Measurements from ENCODE around the gene TMEM81.

TMEM81 gene

DNA sequence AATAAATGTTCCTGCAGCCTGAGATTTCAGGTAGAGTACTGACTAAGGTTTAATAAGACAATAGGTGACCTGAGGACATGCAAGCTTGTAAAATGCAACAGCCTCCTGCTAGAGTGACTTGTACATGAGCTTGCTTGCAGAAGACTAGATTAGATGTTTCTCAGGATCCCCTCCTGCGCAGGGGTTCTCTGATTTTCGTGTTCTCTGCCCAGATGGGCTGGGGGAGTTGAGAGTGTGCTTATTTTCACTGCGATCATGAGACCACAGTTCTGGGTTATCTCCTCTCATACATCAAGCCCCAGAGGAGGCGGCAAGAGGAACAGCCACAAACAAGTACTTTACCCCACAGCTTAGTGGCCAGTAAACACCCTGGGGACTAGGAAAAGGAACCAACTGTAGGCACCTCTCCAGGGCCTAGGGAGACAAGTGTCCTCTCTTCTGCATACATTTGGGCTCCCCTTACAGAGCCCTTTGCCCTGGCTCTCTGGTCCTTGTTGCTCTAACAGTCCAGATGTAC, 8.0 kb downstream of the TMEM81 start:
- no peak for DNase-seq

DNA sequence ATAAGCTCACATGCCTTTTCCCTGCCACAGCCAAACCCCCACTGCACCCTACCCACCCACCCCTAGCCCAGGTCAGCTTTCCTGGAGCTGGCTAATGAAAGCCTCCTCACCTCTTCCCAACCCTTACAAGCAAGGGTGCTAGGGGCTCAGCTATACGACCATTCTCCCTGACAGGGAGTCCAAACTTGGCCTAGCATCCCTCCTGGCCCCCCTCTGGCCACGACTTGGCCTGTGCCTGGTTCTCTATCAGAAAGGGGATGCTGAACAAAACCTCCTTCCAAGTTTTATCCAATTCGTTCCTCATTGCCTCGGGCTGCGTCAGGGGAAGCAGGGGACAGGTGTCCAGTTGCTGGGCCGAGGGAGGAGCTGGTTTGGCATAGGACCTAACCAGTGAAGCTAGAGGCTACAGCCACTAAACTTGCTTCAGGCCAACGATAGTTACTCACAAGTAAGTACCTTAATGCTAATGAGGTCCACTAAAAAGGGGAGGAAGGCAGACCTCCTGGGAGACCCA, 8.6 kb downstream of the TMEM81 start:
- no peak for DNase-seq

DNA sequence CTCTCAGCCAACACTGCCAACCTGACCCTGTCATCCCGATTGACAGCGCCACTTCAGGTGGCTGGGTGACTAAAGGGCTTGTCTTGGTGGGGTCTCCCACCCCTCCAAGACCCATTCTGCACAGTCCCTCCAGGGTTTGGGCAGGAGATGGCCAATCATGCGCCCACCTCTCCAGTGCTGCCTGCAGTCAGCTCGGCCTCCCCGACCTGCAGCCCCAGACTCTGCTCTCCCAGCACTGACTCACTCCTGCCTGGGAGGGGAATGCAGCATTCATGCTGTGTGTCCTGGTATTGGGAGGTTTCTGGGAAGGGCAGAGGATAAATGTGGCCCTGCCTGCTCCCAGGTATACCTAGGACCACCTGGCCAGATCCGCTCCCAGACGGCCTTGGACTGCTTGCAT, 9.7 kb downstream of the TMEM81 start:
- no peak for DNase-seq

DNA sequence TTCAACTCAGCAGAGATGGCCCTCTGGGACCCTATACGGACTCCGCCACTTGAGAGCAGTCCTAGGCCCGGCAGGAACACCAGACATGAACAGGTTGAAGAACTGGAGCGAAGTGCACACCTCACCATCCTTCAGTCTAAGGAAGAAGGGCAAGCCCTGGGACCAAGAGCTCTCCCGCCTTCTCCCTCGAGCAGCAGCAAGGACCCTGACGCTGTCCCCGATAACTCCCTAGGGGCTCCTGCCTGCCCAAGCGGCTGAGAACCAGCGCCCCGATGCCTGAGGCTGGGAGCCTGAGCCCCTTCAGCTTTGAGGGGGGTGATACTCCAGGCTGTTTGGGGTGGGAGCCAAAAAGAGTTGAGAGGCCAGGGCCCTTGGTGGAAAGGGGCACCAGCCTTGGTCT, 10.2 kb downstream of the TMEM81 start:
- no peak for DNase-seq

DNA sequence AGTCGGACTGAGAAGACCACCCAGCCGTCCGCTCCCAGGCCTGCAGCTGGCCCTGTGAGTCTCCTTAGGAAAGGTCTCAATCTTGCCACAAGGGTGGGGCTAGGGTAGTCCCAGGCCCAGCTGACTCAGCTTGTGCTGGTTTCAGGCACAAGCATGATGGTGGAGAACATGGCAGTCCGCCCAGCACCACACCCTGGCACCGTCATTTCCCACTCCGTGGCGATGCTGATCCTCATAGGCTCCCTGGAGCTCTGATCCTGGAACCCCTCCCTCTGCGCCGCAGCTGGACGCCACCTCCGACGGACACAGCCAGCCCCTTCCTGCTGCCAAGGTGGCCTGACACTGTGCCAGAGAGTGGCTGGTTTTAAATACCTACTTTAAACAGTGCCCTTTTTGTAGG, 10.7 kb downstream of the TMEM81 start:
- DNase-seq = no peak

DNA sequence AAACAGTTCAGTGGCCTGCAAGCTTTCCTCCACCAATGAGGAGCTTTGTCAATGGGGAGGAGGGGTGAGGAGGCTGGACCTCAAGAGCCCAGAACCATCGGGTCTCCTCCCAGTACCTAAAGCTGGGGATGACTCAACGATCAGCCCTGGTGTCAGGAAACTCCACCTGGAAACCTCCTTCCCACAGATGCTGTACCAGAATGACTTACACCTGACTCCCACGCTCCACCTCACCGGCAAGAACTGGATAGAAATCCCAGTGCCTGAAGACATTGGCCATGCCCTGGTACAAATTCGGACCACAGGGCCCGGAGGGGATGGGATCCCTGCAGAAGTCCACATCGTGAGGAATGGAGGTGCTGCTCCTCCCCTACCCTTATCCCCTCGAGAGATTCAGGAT, 11.4 kb downstream of the TMEM81 start:
- no peak for DNase-seq

DNA sequence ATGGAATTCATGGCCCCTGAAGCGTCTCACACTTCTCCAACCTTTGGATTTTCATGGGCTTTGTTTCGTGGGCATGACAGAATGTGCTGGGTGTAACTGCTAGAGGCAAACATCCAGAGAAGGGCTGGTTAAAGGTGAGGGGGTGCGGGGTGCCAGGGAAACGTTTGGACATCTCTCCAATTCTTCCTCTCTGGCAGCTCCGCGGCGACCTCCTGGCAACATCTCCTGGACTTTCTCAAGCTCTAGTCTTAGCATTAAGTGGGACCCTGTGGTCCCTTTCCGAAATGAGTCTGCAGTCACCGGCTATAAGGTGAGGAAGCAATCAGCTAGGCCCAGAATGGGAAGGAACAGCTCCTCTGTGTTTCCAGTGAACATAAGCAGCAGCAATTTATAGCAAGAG, 12.0 kb downstream of the TMEM81 start:
- DNase-seq = no peak

DNA sequence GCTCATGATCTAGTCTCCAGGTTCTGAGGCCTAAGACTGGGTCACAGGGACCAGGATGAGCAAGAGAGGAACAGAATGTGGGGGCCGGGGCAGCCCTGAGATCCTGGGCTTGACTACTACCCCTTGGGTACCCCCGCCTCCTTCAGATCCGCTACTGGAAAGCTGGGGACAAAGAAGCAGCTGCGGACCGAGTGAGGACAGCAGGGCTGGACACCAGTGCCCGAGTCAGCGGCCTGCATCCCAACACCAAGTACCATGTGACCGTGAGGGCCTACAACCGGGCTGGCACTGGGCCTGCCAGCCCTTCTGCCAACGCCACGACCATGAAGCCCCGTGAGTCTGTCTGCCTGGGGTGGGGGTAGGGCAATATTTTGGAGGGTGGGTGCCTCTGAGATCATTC, 12.5 kb downstream of the TMEM81 start:
- no peak for DNase-seq

DNA sequence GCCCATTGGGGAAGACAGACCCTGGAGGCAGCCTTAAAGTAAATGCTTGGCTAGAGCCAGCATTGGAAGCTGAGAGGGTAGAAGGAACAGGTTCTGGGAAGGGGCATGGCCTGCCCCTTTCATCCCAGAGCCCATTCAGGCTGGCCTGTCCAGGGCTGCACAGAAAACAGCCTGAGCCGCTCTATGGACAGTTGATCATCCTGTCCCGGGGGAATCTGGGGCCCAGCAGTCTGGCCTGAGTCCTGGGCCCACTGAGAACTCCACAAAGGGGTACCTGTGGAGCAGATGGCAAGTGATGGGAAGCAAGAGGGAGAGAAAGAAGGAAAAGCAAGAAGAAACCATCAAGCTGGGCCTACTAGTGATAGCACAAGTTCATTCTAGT, 13.2 kb downstream of the TMEM81 start:
- DNase-seq = no peak

DNA sequence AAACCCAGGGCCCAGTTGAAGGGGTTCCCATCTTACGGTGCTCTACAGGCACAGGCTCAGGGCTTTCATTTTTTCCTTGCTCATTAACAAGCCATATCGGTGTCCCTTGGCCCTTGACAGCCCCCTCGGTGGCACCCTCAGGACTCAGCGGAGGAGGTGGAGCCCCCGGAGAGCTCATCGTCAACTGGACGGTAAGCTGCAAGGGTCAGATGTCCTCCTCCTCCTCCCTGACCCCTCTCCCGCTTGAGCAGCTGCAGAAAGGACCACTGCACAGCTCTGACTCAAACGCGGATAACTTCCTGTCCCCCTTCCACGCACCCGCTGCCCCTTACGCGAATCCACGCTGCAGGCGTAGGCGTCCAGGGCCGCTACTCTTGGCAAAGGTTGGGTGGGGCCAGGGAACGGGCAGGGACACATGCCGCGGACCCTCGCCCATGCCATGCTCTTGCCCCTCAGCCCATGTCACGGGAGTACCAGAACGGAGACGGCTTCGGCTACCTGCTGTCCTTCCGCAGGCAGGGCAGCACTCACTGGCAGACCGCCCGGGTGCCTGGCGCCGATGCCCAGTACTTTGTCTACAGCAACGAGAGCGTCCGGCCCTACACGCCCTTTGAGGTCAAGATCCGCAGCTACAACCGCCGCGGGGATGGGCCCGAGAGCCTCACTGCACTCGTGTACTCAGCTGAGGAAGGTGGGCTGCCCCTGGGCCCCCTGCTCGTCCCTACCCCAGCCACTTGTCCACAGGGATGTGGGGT, 14.7 kb downstream of the TMEM81 start:
- DNase-seq = no peak

DNA sequence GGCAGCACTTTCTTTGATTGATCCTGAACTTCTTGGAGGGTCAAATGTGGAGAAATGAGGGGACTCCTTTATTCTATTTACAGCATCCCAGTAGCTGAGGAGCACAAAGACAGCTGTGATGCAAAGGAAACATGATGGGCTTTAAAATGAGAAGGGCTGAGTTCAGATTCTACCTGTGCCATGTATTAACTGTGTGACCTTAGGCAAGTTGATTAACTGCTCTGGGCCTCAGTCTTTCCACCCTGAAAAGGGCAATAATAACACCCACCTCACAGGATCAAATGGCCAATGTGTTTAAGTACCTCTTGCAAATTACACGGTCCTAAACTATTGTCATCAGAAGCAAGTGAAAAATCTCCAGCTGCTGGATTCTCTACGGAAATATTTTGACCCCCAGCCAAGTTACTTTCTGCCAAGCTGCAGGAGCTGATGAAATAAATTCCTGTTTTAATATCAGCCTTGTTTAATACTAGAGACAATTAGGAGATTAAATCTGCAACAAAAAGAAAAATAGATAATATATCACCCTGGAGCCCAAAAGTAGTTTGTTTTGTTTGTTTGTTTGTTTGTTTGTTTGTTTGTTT, 15.7 kb downstream of the TMEM81 start:
- no peak for DNase-seq

DNA sequence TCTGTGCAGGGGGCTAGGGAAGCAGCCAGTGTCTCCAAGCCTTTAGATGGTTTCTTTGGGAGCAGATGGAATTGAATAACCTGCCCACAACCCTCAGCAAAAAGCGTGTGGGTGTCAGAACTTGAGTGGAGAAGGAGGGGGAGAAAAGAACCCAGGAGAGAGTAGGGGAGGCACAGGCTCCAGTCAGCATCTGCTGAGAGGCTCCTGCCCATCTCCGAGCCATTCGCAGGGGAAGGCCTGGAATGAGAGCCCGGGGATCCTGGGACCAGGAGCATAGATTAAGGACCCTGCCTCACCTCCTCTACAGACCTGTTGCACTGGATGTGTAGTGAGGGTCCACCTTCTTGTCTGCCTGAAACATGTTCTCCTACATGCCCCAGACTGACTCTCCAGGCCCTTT, 16.3 kb downstream of the TMEM81 start:
- DNase-seq = no peak

DNA sequence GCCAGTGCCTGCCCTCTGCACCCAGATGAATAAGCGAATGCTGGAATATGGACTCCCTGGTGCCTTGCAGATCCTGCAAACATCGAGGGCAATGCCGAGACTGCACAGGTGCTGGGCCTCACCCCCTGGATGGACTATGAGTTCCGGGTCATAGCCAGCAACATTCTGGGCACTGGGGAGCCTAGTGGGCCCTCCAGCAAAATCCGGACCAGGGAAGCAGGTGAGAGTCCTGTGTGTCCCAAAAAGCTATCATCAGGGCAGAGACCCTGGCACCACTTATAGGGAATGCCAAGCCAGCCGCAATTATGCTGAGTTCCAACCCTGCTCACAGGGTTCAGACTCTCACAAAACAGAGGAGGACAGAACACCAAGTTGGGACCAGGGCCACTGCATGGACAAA, 17.2 kb downstream of the TMEM81 start:
- no peak for DNase-seq

DNA sequence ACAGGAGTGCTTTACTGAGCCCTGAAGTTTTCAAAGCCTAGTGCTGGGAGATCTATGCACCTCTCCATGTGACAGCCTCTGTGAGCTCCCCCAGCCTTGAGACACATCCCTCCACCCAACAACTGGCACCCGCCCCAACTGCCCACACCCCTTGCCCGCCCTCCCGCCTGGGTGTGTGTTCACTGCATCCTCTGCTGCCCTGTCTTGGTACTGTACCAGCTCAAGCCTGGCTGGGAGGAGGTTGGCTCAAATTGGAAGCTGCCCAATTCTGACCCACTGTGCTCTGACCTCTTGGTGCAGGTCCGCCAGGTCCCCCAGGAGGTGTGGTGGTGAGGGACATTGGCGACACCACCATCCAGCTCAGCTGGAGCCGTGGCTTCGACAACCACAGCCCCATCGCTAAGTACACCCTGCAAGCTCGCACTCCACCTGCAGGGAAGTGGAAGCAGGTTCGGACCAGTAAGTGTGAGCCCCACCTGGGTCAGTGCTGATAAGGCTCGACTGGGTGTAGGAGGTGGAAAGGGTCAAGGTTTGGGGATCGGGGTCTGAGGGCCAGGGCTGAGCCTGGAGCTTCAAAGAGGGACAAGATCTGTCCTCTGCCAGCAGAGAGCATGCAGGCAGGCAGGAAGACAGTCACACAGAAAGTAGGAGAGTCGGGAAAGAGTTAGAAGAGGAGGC, 18.0 kb downstream of the TMEM81 start:
- no peak for DNase-seq

DNA sequence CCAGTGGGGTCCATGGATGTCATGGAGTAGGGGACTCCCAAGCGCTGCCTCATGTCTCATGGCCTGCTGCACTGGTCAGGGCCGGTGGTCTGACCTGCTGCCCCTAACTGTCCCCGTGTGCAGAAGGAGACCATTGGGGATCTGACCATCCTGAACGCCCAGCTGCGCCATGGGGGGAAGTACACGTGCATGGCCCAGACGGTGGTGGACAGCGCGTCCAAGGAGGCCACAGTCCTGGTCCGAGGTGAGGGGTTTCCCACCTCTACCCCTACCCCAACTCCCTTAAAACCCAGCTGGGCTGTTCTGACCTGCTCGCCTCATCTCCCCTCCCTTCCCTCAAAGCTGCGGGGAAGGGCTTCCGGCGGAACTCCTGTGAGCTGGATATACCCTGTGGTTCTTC, 18.6 kb downstream of the TMEM81 start:
- no peak for DNase-seq

DNA sequence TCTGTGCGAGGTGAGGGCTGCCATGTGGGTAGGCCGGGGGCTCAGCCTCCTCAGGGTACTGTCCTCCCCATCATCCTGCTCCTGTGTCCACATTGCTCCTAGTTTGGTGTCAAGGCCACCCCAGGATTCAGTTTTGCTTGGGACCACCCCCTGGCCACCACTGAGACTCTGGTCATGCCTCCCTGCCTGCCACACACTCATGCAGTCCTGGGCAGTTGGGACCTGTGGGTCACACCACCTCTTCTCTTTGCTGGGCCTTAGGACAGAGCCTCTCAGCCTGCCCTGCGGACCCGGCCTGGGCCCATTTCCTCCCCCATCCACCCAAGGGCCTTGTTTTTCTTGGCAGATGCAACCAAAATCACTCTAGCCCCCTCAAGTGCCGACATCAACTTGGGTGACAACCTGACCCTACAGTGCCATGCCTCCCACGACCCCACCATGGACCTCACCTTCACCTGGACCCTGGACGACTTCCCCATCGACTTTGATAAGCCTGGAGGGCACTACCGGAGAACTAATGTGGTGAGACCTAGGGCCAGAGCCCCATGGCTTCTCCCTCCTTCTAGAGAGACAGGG, 19.4 kb downstream of the TMEM81 start:
- DNase-seq = no peak

DNA sequence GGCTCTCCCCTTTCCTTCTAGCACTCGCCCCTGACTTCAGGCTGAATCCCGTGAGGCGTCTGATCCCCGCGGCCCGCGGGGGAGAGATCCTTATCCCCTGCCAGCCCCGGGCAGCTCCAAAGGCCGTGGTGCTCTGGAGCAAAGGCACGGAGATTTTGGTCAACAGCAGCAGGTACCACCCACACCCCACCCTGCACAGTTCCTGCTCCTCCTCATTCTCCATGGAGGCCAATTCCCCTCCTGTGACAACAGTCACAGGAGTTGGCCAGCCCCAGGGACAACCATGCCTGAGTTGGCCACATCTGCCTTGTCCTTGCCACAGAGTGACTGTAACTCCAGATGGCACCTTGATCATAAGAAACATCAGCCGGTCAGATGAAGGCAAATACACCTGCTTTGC, 20.0 kb downstream of the TMEM81 start:
- DNase-seq = no peak

DNA sequence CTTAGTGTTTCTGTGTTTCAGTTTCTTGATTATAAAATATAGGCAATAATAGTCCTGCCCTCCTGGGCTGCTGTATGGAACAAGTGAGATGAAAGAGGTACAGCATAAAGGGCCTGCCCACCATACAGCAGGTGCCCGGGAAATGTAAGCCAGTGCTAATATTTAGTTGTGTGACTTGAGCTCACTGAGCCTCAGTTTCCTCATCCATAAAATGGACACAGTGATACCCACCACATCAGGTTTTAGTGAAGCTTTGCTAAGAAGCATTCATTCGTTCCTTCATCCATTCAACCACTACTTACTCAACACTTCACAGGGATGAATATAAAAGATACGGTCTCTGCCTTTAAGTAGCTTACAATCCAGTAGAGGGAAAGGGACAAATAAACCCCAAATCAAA, 21.4 kb downstream of the TMEM81 start:
- no peak for DNase-seq

DNA sequence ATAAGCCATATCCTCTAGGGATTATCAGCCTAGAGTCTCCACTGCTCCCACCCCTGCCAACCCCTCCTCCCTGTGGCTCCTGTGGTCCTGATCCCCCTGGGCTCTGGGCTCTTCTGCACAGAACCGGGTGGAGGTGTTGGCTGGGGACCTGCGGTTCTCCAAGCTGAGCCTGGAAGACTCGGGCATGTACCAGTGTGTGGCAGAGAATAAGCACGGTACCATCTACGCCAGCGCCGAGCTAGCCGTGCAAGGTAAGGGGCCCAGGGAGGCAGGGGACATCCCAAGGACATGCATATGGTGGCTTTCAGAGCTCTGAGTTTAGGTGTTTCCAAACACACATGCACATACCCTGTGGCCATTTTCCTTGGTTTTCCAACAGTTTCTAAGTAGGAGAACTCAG, 21.9 kb downstream of the TMEM81 start:
- no peak for DNase-seq

DNA sequence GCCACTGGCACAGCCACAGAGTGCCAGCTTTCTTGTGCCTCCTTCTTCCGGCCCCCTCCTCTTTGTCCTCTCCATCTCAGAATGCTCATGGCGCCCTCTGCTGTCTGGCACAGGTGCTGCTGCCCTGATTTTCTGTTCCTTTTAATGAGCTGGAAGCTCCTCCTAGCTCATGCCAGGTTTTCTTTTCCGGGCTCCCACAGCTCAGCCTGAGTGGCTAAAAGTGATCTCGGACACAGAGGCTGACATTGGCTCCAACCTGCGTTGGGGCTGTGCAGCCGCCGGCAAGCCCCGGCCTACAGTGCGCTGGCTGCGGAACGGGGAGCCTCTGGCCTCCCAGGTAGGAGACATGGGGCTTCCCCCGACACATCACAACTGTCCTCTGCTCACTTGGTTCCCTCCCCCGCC, 22.6 kb downstream of the TMEM81 start:
- peak; percentile 72 for DNase-seq

DNA sequence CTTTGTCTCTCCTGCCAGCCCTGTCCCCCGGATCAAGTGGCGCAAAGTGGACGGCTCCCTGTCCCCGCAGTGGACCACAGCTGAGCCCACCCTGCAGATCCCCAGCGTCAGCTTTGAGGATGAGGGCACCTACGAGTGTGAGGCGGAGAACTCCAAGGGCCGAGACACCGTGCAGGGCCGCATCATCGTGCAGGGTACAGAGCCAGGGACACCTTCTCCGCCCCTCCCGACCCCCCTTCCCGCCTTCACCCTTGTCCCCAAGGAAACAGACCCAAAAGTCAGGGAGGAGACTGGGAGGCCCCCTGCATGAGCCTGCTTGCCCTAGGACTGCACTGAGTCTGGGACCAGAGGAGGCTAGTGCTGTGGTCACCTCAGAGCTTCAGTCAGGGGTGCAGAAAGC, 23.0 kb downstream of the TMEM81 start:
- no peak for DNase-seq

DNA sequence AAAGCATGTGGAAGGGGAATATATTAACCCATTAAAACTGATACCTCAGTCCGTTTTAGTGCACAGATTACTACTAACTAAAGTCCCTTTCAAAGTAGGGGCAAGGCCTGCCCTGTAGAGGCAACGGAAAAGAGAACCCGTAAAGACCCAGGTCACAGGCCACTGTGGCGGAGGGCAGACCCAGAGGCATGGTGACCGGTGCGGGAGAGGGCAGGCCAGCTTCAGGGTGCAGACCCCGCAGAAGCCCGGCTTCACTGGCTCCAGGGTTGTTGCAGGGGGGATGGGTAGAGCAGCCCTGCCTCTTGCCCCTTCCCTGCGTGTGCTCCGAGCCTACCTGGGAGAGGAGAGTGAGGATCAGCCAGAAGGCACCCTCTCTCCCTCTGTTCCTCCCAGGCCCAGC, 23.5 kb downstream of the TMEM81 start:
- no peak for DNase-seq

DNA sequence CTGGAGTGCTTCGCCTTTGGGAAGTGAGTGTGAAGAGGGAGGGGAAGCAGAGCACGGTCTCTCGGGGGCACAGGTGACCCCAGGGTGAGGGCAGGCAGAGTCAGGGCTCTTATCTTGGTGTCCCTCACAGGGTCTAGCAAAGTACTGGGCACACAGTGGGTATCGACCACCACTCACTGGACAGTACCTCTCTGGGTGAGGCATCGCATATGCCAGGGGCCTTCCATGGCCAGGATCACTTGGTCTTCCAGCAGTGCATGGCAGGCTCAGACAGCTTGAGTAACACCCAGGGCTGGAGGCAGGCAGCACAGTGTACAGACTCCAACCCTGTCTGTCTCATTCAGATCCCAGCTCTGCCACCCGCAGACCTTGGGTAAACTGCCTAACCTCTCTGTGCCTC, 24.6 kb downstream of the TMEM81 start:
- DNase-seq = no peak

DNA sequence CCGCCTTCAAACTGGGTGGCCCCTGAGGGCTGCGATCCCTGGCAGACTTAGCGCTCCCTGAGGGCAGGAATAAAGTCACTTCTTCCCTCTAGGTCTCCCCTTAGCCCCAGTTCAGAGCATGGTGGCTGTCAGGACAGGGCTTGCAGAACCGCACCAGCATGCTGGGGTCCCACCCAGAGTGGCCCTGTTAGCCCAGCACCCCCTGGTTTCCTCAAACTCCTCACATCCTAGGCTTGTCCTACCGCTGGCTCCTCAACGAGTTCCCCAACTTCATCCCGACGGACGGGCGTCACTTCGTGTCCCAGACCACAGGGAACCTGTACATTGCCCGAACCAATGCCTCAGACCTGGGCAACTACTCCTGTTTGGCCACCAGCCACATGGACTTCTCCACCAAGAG, 25.4 kb downstream of the TMEM81 start:
- DNase-seq = no peak
